Measurements from ENCODE around the gene ACSL6. TPM values are rescaled to one million over a fixed set of nuclear protein-coding genes. Genes with fewer than 3 reads are reported as not detected.

ACSL6 gene
- total and polyA plus RNA-seq, 2 donors from 2014 or later, result 1.4 to 2.1 TPM

DNA sequence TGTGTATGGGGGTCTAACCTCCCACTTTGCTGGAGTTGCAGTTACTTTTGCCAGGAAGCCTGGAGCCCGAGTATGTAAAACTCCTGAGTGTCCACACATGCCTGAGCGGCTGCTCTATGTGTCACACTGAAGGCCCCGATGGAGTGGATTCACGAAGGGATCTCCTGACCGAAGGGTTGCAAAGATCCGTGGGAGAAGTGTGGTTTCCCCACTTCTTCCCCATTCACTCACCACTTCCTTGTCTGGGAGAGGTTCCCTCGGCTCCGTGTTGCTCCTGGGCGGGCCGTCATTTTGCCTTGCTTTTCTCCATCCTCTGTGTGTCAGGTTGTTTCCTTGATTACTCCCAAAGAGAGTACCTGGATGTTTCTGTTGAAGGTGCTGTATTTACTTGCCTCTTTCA, 32.7 kb upstream of the ACSL6 start:
- Histone ChIP-seq H3K4me3 (ENCODE audit: low read length in 3 of 3) (no peak overlapping the region), H3K9ac (ENCODE audit: low read length in 3 of 3) (no peak overlapping the region), H3K36me3 (ENCODE audit: control insufficient read depth in 2 of 3, insufficient read depth in 3 of 3, low read length in 3 of 3) (no peaks in the 10 kb centered on the region), H3K9me3 (ENCODE audit: control insufficient read depth in 2 of 3, insufficient read depth in 1 of 3, low read length in 3 of 3) (no peaks in the 10 kb centered on the region), H3K27ac (ENCODE audit: low read depth in 2 of 2, low read length in 2 of 2) (no peak overlapping the region), H3K4me1 (ENCODE audit: control insufficient read depth in 2 of 3, insufficient read depth in 2 of 3, low read depth in 1 of 3, low read length in 3 of 3) (no peaks in the 10 kb centered on the region), H3K27me3 (ENCODE audit: control insufficient read depth, insufficient read depth, low read length) (no peaks in the 10 kb centered on the region)
- no peak for FAIRE-seq
- no peak for TF ChIP-seq CTCF (IDR thresholded peaks at IDR 0.05; ENCODE audit: borderline replicate concordance, extremely low read depth, insufficient read depth)
- DNase-seq, result no peak
- intact Hi-C loops (cut with DNase I), result no loop called here

DNA sequence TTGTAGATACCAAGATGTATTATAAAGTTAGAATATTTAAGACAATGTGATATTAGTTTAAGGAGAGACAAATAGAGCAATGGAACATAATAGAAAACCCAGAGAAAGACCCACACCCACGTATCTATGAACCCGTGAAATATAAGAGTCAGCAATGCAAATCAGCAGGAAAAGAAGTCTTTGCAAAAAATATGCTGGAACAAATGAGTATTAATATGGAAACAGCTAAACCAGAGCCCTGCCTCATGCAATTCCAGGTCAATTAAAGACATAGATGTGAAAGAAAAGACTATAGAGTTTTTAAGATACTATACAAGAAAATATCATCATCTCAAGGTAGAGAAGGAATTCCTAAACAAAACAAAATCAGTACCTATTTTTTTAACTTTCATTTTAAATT, 25.9 kb upstream of the ACSL6 start:
- no peak for FAIRE-seq
- no peak for DNase-seq
- Histone ChIP-seq H3K4me3 (ENCODE audit: low read length in 3 of 3) (no peak overlapping the region), H3K9ac (ENCODE audit: low read length in 3 of 3) (no peak overlapping the region), H3K27me3 (ENCODE audit: control insufficient read depth, insufficient read depth, low read length) (no peaks in the 10 kb centered on the region), H3K27ac (ENCODE audit: low read depth in 2 of 2, low read length in 2 of 2) (no peak overlapping the region), H3K36me3 (ENCODE audit: control insufficient read depth in 2 of 3, insufficient read depth in 3 of 3, low read length in 3 of 3) (no peaks in the 10 kb centered on the region), H3K4me1 (ENCODE audit: control insufficient read depth in 2 of 3, insufficient read depth in 2 of 3, low read depth in 1 of 3, low read length in 3 of 3) (no peaks in the 10 kb centered on the region), H3K9me3 (ENCODE audit: control insufficient read depth in 2 of 3, insufficient read depth in 1 of 3, low read length in 3 of 3) (peaks cover 0 to 5% (median 0%) of the 10 kb centered on the region in 3 donors)
- intact Hi-C loops (cut with DNase I), result no loop called here
- TF ChIP-seq CTCF (IDR thresholded peaks at IDR 0.05; ENCODE audit: borderline replicate concordance, extremely low read depth, insufficient read depth), result no peak

GRCh38 chr5:132033122-132033521, 21.7 kb upstream of the ACSL6 start:
- FAIRE-seq (no peak), DNase-seq (no peak)
- Histone ChIP-seq H3K9me3 (ENCODE audit: control insufficient read depth in 2 of 3, insufficient read depth in 1 of 3, low read length in 3 of 3) (peaks cover 0 to 5% (median 0%) of the 10 kb centered on the region in 3 donors), H3K36me3 (ENCODE audit: control insufficient read depth in 2 of 3, insufficient read depth in 3 of 3, low read length in 3 of 3) (no peaks in the 10 kb centered on the region), H3K27me3 (ENCODE audit: control insufficient read depth, insufficient read depth, low read length) (no peaks in the 10 kb centered on the region), H3K9ac (ENCODE audit: low read length in 3 of 3) (no peak overlapping the region), H3K4me1 (ENCODE audit: control insufficient read depth in 2 of 3, insufficient read depth in 2 of 3, low read depth in 1 of 3, low read length in 3 of 3) (no peaks in the 10 kb centered on the region), H3K27ac (ENCODE audit: low read depth in 2 of 2, low read length in 2 of 2) (no peak overlapping the region), H3K4me3 (ENCODE audit: low read length in 3 of 3) (no peak overlapping the region)
- intact Hi-C loops (cut with DNase I), result no loop called here
- no peak for TF ChIP-seq CTCF (IDR thresholded peaks at IDR 0.05; ENCODE audit: borderline replicate concordance, extremely low read depth, insufficient read depth)

DNA sequence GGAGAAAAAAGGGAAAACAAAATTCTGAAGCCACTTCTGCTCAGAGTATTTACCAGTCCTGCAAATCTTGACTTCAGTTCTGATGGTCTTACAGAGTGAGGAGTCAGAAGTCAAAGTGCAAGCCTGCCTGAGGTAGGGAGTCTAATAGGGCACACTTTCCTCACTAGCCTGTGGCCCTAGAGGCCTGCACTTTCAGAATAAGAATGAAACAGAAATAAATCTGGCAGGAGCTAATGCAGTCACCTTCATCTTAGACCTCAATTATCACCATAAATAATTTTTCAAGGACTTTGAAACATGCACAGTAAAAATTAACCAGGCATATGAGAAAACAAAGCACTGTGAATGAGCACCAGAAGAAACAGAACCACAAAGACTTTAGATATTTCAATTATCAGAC, 20.7 kb upstream of the ACSL6 start:
- intact Hi-C loops (cut with DNase I), result no loop called here
- Histone ChIP-seq H3K36me3 (ENCODE audit: control insufficient read depth in 2 of 3, insufficient read depth in 3 of 3, low read length in 3 of 3) (no peaks in the 10 kb centered on the region), H3K4me3 (ENCODE audit: low read length in 3 of 3) (no peak overlapping the region), H3K27ac (ENCODE audit: low read depth in 2 of 2, low read length in 2 of 2) (no peak overlapping the region), H3K9ac (ENCODE audit: low read length in 3 of 3) (no peak overlapping the region), H3K4me1 (ENCODE audit: control insufficient read depth in 2 of 3, insufficient read depth in 2 of 3, low read depth in 1 of 3, low read length in 3 of 3) (no peaks in the 10 kb centered on the region), H3K9me3 (ENCODE audit: control insufficient read depth in 2 of 3, insufficient read depth in 1 of 3, low read length in 3 of 3) (peaks cover 0 to 5% (median 0%) of the 10 kb centered on the region in 3 donors), H3K27me3 (ENCODE audit: control insufficient read depth, insufficient read depth, low read length) (no peaks in the 10 kb centered on the region)
- FAIRE-seq (no peak), DNase-seq (no peak)
- no peak for TF ChIP-seq CTCF (IDR thresholded peaks at IDR 0.05; ENCODE audit: borderline replicate concordance, extremely low read depth, insufficient read depth)
